Activated CD8-positive, alpha-beta memory T cell treated with anti-CD3 and anti-CD28 coated beads, Interleukin-2, amount 50 U/mL, for 24 hours (primary cell): ENCODE data around the gene PRSS48.
"Not testable (repeated sequence)": the region's sequence is repeated elsewhere in the genome, so short reads cannot be mapped to it uniquely, and the experiment has no call there.

Source experiments
- DNase-seq: peaks from one replicate; pipeline ENCODE4 v3.0.0-alpha.2; 2020; ENCODE audit errors: extremely low read depth

PRSS48 gene

GRCh38 chr4:151276787-151277562, at the start of gene PRSS48:
Gene PRSS48 (plus strand): TSS chr4:151277161. CDS start chr4:151277173, 12 bp downstream.
- no peak for DNase-seq

GRCh38 chr4:151227172-151227571, 49.8 kb upstream of the PRSS48 start:
- DNase-seq, result no peak

GRCh38 chr4:151227731-151228130, 49.2 kb upstream of the PRSS48 start:
- DNase-seq, result no peak

GRCh38 chr4:151228189-151229119, 48.5 kb upstream of the PRSS48 start:
- DNase-seq, result no peak

GRCh38 chr4:151231915-151232595, 44.9 kb upstream of the PRSS48 start:
- no peak for DNase-seq

- no peak for DNase-seq
Observed at GRCh38 chr4:151233600-151233999, 43.4 kb upstream of the PRSS48 start.

- DNase-seq, result not testable (repeated sequence)
Observed at GRCh38 chr4:151235373-151235772, 41.6 kb upstream of the PRSS48 start.

GRCh38 chr4:151236036-151236435, 40.9 kb upstream of the PRSS48 start:
- no peak for DNase-seq

GRCh38 chr4:151238477-151238876, 38.5 kb upstream of the PRSS48 start:
- DNase-seq, result no peak

- DNase-seq, result no peak
Observed at GRCh38 chr4:151239608-151240007, 37.4 kb upstream of the PRSS48 start.

- DNase-seq, result no peak
Observed at GRCh38 chr4:151242305-151242704, 34.7 kb upstream of the PRSS48 start.

- DNase-seq, result no peak
Observed at GRCh38 chr4:151246742-151247141, 30.2 kb upstream of the PRSS48 start.

- DNase-seq, result no peak
Observed at GRCh38 chr4:151247395-151247794, 29.6 kb upstream of the PRSS48 start.

- no peak for DNase-seq
Observed at GRCh38 chr4:151248519-151248918, 28.4 kb upstream of the PRSS48 start.

GRCh38 chr4:151250706-151251105, 26.3 kb upstream of the PRSS48 start:
- DNase-seq, result no peak

GRCh38 chr4:151251603-151252304, 25.2 kb upstream of the PRSS48 start:
- DNase-seq, result no peak

GRCh38 chr4:151255226-151255625, 21.7 kb upstream of the PRSS48 start:
- not testable (repeated sequence) for DNase-seq

GRCh38 chr4:151255680-151256079, 21.3 kb upstream of the PRSS48 start:
- DNase-seq, result not testable (repeated sequence)

- DNase-seq, result no peak
Observed at GRCh38 chr4:151256134-151256533, 20.8 kb upstream of the PRSS48 start.

GRCh38 chr4:151257704-151258103, 19.3 kb upstream of the PRSS48 start:
- no peak for DNase-seq

- no peak for DNase-seq
Observed at GRCh38 chr4:151259752-151260151, 17.2 kb upstream of the PRSS48 start.
